ENCODE results near the gene PCSK6. TPM values are rescaled to one million over a fixed set of nuclear protein-coding genes. Genes with fewer than 3 reads are reported as not detected.

Gene PCSK6
- total RNA-seq, 4 donors from 2014 or later = 12.9 to 31.5 (median 23.7) TPM

DNA sequence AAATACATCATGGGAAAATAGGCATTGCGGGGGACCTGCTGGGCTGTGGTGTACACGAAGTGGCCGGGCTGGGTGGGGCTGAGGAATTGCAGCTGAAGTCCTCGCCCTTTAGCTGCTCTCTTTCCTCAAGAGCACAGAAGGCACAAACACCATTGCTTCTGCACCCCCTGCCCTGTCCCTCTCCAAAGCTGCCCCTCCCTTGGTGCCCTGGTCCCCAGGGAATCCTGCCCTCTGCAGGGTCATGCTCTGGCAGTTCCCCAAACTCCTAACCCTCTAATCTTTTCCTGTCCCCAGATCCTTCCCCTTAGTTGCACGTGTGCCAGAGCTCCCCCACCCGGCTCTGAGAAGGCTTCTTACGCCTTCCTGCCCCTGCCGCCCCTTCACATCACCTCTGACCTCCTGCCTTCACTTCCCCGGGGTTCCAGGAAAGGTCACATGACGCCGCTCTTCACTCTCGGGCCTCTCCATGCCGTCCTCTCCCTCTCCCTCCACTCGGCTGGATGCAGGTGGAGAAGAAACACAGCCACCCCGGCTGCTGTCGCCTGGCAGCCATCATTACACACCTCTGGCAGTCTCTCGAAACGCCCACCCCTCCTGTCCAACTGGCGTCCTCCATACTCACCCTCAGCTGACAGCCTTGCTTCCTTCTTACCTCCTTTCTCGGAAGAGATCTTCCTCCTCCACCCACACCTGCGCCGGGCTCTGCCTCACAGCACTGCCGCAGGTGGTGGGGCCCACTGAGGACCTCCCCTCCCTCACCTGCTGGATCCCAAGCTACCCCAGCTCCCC lies 6.9 kb upstream of the PCSK6 start:
- 39% methylated on average over 23 of the region's 23 CpGs for WGBS
- Histone ChIP-seq H3K9me3 (no peaks in the 10 kb centered on the region), H3K27ac (no peak overlapping the region), H3K27me3 (peaks cover 35% of the 10 kb centered on the region), H3K4me3 (no peak overlapping the region), H3K4me1 (peaks cover 34% of the 10 kb centered on the region), H3K36me3 (no peaks in the 10 kb centered on the region)
- TF ChIP-seq EP300 (IDR thresholded peaks at IDR 0.05) = no peak
- no peak for TF ChIP-seq POLR2A (IDR thresholded peaks at IDR 0.05)
- no peak for TF ChIP-seq POLR2AphosphoS5 (IDR thresholded peaks at IDR 0.05)
- TF ChIP-seq, protein P1, sequence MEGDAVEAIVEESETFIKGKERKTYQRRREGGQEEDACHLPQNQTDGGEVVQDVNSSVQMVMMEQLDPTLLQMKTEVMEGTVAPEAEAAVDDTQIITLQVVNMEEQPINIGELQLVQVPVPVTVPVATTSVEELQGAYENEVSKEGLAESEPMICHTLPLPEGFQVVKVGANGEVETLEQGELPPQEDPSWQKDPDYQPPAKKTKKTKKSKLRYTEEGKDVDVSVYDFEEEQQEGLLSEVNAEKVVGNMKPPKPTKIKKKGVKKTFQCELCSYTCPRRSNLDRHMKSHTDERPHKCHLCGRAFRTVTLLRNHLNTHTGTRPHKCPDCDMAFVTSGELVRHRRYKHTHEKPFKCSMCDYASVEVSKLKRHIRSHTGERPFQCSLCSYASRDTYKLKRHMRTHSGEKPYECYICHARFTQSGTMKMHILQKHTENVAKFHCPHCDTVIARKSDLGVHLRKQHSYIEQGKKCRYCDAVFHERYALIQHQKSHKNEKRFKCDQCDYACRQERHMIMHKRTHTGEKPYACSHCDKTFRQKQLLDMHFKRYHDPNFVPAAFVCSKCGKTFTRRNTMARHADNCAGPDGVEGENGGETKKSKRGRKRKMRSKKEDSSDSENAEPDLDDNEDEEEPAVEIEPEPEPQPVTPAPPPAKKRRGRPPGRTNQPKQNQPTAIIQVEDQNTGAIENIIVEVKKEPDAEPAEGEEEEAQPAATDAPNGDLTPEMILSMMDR (IDR thresholded peaks at IDR 0.05) = no peak
- no peak for DNase-seq (ENCODE audit: low spot score in 2 of 2)

DNA sequence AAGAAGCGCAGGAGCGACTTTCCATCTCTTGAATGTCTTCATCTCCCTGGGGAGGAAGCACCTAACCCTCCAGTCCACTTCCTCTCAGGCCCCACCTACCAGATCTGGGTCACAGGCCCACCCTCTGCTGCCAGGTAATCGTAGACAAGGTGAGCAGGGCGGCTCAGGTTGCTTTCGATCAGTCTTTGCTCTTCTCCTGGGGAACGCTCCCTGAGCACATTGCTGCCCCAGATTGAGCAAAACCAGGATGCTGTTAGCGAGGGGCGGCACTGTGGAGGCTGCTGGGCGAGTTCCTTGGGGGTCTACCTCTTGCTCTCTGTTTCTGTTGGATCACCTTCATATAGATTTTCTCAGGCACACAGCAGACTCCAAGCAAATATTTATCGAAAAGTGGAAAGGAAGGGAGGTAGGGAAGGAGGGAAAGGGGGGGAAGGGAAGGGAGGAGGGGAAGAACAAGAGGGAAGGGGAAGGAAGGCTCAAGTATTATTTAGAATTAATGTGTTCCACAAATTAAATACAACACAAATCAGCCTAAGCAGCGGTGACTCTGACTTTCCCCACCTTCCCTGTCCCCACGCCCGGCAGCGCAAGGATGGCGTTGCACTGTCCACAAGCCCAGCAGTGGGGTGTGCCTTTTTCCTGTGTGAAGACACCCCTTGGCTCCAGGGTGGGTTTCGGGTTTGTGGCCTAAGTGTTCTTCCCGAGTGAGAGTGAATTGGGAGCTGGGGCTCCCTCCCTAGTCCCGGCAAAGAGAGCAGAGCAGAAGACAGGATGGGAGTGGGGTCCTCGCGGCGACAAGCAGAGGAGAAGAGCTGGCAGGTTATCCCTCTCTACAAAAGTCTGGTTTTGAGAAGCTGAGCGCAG lies 6.1 kb upstream of the PCSK6 start:
- Histone ChIP-seq H3K27me3 (peaks cover 42% of the 10 kb centered on the region), H3K4me1 (peaks cover 25% of the 10 kb centered on the region), H3K9me3 (no peaks in the 10 kb centered on the region), H3K27ac (no peak overlapping the region), H3K4me3 (no peak overlapping the region), H3K36me3 (no peaks in the 10 kb centered on the region)
- DNase-seq (ENCODE audit: low spot score in 2 of 2) = no peak
- TF ChIP-seq POLR2A (IDR thresholded peaks at IDR 0.05) (no peak), POLR2AphosphoS5 (IDR thresholded peaks at IDR 0.05) (no peak), EP300 (IDR thresholded peaks at IDR 0.05) (no peak)
- TF ChIP-seq, protein P1 (IDR thresholded peaks at IDR 0.05) = no peak
- WGBS = 79% methylated on average over 22 of the region's 22 CpGs

DNA sequence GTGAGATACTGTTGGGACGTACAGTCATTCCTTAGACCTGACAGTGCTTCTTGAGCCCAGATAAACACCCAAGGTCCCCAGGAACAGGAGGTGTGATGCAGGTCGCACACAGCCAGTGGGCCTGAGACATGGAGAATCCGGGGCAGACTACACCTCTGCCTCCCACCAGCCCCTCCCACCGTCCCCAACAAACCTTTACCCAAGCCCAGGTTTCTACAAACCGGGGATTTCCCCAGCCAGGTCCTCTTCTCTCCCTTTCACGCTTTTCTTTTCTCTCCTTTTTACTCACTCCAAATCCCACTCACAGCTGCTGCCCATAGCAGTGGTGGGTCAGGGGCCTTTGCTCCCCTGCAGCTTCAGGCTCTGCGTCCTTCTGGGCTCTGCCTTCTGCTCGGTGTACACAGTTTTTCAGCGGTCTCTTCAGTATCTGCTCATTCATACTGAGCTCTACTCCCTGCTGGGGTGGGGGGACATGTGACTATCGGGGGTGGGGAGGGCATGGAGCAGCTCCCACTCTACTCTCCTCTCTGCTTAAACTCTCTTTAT lies 4.8 kb upstream of the PCSK6 start:
- WGBS = 67% methylated on average over 10 of the region's 10 CpGs
- Histone ChIP-seq H3K4me1 (peaks cover 18% of the 10 kb centered on the region), H3K27ac (no peak overlapping the region), H3K9me3 (no peaks in the 10 kb centered on the region), H3K4me3 (no peak overlapping the region), H3K27me3 (peaks cover 49% of the 10 kb centered on the region), H3K36me3 (no peaks in the 10 kb centered on the region)
- TF ChIP-seq, protein P1 (IDR thresholded peaks at IDR 0.05) = no peak
- no peak for TF ChIP-seq POLR2A (IDR thresholded peaks at IDR 0.05)
- TF ChIP-seq EP300 (IDR thresholded peaks at IDR 0.05) = no peak
- TF ChIP-seq POLR2AphosphoS5 (IDR thresholded peaks at IDR 0.05) = no peak
- no peak for DNase-seq (ENCODE audit: low spot score in 2 of 2)

DNA sequence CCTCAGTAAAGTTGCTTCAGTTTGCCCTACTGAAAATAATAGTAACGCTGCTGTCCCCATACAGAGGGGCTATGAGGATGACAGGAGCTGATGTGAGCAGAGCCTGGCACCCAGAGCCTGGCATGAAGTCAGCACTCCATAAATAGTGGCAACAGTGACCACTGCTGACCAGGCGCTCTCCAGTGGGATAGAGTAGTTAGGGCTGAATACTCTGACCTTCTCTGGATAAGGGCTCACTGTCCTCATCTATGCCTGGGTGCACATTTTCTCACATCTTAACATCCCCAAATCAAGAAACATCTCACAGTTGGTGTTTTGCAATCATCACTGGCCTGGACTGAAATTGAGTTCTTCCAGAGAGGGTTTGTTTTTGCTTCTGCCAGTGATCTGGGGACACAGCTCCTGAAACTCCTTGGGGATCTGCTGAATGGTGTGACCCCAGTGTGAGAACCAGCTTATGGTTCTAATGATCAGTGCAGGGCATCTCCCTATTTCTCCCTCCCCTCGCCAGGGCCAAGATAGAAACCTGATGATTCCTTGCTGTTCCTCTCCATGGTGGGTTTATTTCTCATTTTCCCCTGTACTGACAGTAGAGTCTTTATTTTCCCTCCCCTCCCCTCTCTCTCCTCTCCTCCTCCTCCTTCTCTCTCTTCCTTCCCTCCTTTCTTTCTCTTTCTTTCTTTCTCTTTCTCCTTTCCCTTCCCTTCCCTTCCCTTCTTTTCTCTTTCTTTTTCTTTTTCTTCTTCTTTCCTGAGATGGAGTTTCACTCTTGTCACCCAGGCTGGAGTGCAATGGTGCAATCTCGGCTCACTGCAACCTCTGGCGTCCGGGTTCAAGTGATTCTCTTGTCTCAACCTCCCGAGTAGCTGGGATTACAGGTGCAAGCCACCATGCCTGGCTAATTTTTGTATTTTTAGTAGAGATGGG lies 3.5 kb upstream of the PCSK6 start:
- peaks cover 61% of the 10 kb centered on the region for H3K27me3 ChIP-seq
- DNase-seq (ENCODE audit: low spot score in 2 of 2) = no peak
- WGBS = 84% methylated on average over 6 of the region's 7 CpGs

More for the DNA sequence above, 3.5 kb upstream of the PCSK6 start:
- H3K27ac ChIP-seq = no peak overlapping the region
- H3K36me3 ChIP-seq = no peaks in the 10 kb centered on the region
- peaks cover 16% of the 10 kb centered on the region for H3K4me1 ChIP-seq
- no peaks in the 10 kb centered on the region for H3K9me3 ChIP-seq
- TF ChIP-seq POLR2A (IDR thresholded peaks at IDR 0.05) (no peak), POLR2AphosphoS5 (IDR thresholded peaks at IDR 0.05) (no peak), EP300 (IDR thresholded peaks at IDR 0.05) (no peak)
- TF ChIP-seq, protein P1 (IDR thresholded peaks at IDR 0.05) = no peak
- H3K4me3 ChIP-seq = no peak overlapping the region
